ENCODE measurements around the gene SEMA3D.

The SEMA3D gene

GRCh38 chr7:85025312-85025756, 161.5 kb downstream of the SEMA3D start:
- Histone ChIP-seq H3K9me3 (ENCODE audit: insufficient read depth, low read length) (no peaks in the 10 kb centered on the region), H3K4me3 (ENCODE audit: low read length) (no peak overlapping the region), H2AFZ (ENCODE audit: low read depth, low read length) (no peak overlapping the region), H3K9ac (ENCODE audit: low read length) (no peak overlapping the region), H3K79me2 (ENCODE audit: low read length) (no peaks in the 10 kb centered on the region), H4K20me1 (ENCODE audit: insufficient read depth, low read length) (no peaks in the 10 kb centered on the region), H3K27me3 (ENCODE audit: low read depth, low read length) (peaks cover 3% of the 10 kb centered on the region; the same call in 1 of the 2 replicates), H3K27ac (ENCODE audit: low read length) (no peak overlapping the region), H3K36me3 (replicated peaks; ENCODE audit: low read depth, low read length) (no peaks in the 10 kb centered on the region), H3K4me2 (ENCODE audit: low read length) (no peak overlapping the region), H3K4me1 (ENCODE audit: low read length) (no peaks in the 10 kb centered on the region)
- no peak for TF ChIP-seq CTCF (IDR thresholded peaks at IDR 0.05; ENCODE audit: low read depth, low read length)
- TF ChIP-seq EZH2phosphoT487 (IDR thresholded peaks at IDR 0.05; ENCODE audit: low read depth), result no peak

GRCh38 chr7:85023916-85024315, 162.9 kb downstream of the SEMA3D start:
- Histone ChIP-seq H3K27ac (ENCODE audit: low read length) (no peak overlapping the region), H3K36me3 (replicated peaks; ENCODE audit: low read depth, low read length) (no peaks in the 10 kb centered on the region), H4K20me1 (ENCODE audit: insufficient read depth, low read length) (no peaks in the 10 kb centered on the region), H3K27me3 (ENCODE audit: low read depth, low read length) (peaks cover 3% of the 10 kb centered on the region; the same call in 1 of the 2 replicates), H3K4me2 (ENCODE audit: low read length) (no peak overlapping the region), H3K79me2 (ENCODE audit: low read length) (no peaks in the 10 kb centered on the region), H3K9ac (ENCODE audit: low read length) (no peak overlapping the region), H3K4me3 (ENCODE audit: low read length) (no peak overlapping the region), H3K9me3 (ENCODE audit: insufficient read depth, low read length) (no peaks in the 10 kb centered on the region), H2AFZ (ENCODE audit: low read depth, low read length) (no peak overlapping the region), H3K4me1 (ENCODE audit: low read length) (no peaks in the 10 kb centered on the region)
- TF ChIP-seq EZH2phosphoT487 (IDR thresholded peaks at IDR 0.05; ENCODE audit: low read depth) (no peak), CTCF (IDR thresholded peaks at IDR 0.05; ENCODE audit: low read depth, low read length) (no peak)

- TF ChIP-seq EZH2phosphoT487 (IDR thresholded peaks at IDR 0.05; ENCODE audit: low read depth) (no peak), CTCF (IDR thresholded peaks at IDR 0.05; ENCODE audit: low read depth, low read length) (peak; percentile 78)
- Histone ChIP-seq H3K79me2 (ENCODE audit: low read length) (no peaks in the 10 kb centered on the region), H3K4me3 (ENCODE audit: low read length) (no peak overlapping the region), H3K27me3 (ENCODE audit: low read depth, low read length) (peaks cover 3% of the 10 kb centered on the region; the same call in 1 of the 2 replicates), H3K27ac (ENCODE audit: low read length) (no peak overlapping the region), H3K9me3 (ENCODE audit: insufficient read depth, low read length) (no peaks in the 10 kb centered on the region), H3K36me3 (replicated peaks; ENCODE audit: low read depth, low read length) (no peaks in the 10 kb centered on the region), H4K20me1 (ENCODE audit: insufficient read depth, low read length) (no peaks in the 10 kb centered on the region), H3K4me2 (ENCODE audit: low read length) (no peak overlapping the region), H2AFZ (ENCODE audit: low read depth, low read length) (no peak overlapping the region), H3K4me1 (ENCODE audit: low read length) (no peaks in the 10 kb centered on the region), H3K9ac (ENCODE audit: low read length) (no peak overlapping the region)
These were observed 163.7 kb downstream of the SEMA3D start for GRCh38 chr7:85023066-85023712.

GRCh38 chr7:85022064-85022697, 164.7 kb downstream of the SEMA3D start:
- Histone ChIP-seq H3K9ac (ENCODE audit: low read length) (no peak overlapping the region), H3K4me1 (ENCODE audit: low read length) (no peaks in the 10 kb centered on the region), H3K27ac (ENCODE audit: low read length) (no peak overlapping the region), H3K36me3 (replicated peaks; ENCODE audit: low read depth, low read length) (no peaks in the 10 kb centered on the region), H3K9me3 (ENCODE audit: insufficient read depth, low read length) (no peaks in the 10 kb centered on the region), H4K20me1 (ENCODE audit: insufficient read depth, low read length) (no peaks in the 10 kb centered on the region), H3K4me3 (ENCODE audit: low read length) (no peak overlapping the region), H2AFZ (ENCODE audit: low read depth, low read length) (no peak overlapping the region), H3K79me2 (ENCODE audit: low read length) (no peaks in the 10 kb centered on the region), H3K27me3 (ENCODE audit: low read depth, low read length) (peaks cover 3% of the 10 kb centered on the region; the same call in 1 of the 2 replicates), H3K4me2 (ENCODE audit: low read length) (0 out of 2 replicates have a peak overlapping the region, but pooled peaks have one; percentile 5)
- TF ChIP-seq CTCF (IDR thresholded peaks at IDR 0.05; ENCODE audit: low read depth, low read length), result no peak
- no peak for TF ChIP-seq EZH2phosphoT487 (IDR thresholded peaks at IDR 0.05; ENCODE audit: low read depth)
